Measurements from ENCODE around the gene CCL25.

The CCL25 gene

GRCh38 chr19:8046569-8047165 lies 5.9 kb upstream of the CCL25 start:
- DNase-seq: no peak

GRCh38 chr19:8050274-8051096 lies 2.1 kb upstream of the CCL25 start:
- DNase-seq: peak; percentile 93

- no peak for DNase-seq
These were observed 1.6 kb downstream of the CCL25 start for GRCh38 chr19:8054169-8054568.

GRCh38 chr19:8056533-8056932 lies 4.0 kb downstream of the CCL25 start:
- DNase-seq: no peak

- DNase-seq: no peak
These were observed 5.1 kb downstream of the CCL25 start for GRCh38 chr19:8057545-8058270.

- no peak for DNase-seq
These were observed 12.6 kb downstream of the CCL25 start for GRCh38 chr19:8064911-8065874.

GRCh38 chr19:8065875-8066261 lies 13.3 kb downstream of the CCL25 start:
- DNase-seq: no peak

GRCh38 chr19:8069096-8069973 lies 16.8 kb downstream of the CCL25 start:
- DNase-seq: no peak

GRCh38 chr19:8071912-8072311 lies 19.4 kb downstream of the CCL25 start:
- no peak for DNase-seq

GRCh38 chr19:8074501-8074900 lies 21.9 kb downstream of the CCL25 start:
- no peak for DNase-seq

- DNase-seq: no peak
These were observed 22.9 kb downstream of the CCL25 start for GRCh38 chr19:8075158-8076074.

GRCh38 chr19:8079988-8080387 lies 27.4 kb downstream of the CCL25 start:
- no peak for DNase-seq

- no peak for DNase-seq
These were observed 28.3 kb downstream of the CCL25 start for GRCh38 chr19:8080832-8081231.

GRCh38 chr19:8081569-8082550 lies 29.3 kb downstream of the CCL25 start:
- DNase-seq: no peak

- DNase-seq: no peak
These were observed 30.6 kb downstream of the CCL25 start for GRCh38 chr19:8083141-8083540.

- DNase-seq: no peak
These were observed 31.6 kb downstream of the CCL25 start for GRCh38 chr19:8084152-8084551.

- no peak for DNase-seq
These were observed 33.2 kb downstream of the CCL25 start for GRCh38 chr19:8085598-8086408.

- no peak for DNase-seq
These were observed 34.3 kb downstream of the CCL25 start for GRCh38 chr19:8086849-8087248.
